Neuron (in vitro differentiated cells): ENCODE results near the gene RHBDL3.

Experiments used
- H2AFZ ChIP-seq: one replicate; pipeline ENCODE4 v1.6.1; 2013; ENCODE audit warnings: low read depth, mild to moderate bottlenecking, inconsistent platforms, low read length, moderate library complexity
- H3K27me3 ChIP-seq: one replicate; pipeline ENCODE4 v1.6.1; 2013; ENCODE audit warnings: low read length; ENCODE audit not compliant: insufficient read depth
- H3K36me3 ChIP-seq: one replicate; pipeline ENCODE4 v1.6.1; 2013; ENCODE audit warnings: low read length; ENCODE audit not compliant: insufficient read depth
- H3K4me1 ChIP-seq: one replicate; pipeline ENCODE4 v1.6.1; 2013; ENCODE audit warnings: low read length; ENCODE audit not compliant: insufficient read depth
- H3K4me3 ChIP-seq: 2 replicates; pipeline ENCODE4 v1.5.1; 2013; ENCODE audit warnings: mild to moderate bottlenecking, low read length, moderate library complexity
- H3K9me3 ChIP-seq: one replicate; pipeline ENCODE4 v1.6.1; 2013; ENCODE audit warnings: low read length

RHBDL3 gene, protein sequence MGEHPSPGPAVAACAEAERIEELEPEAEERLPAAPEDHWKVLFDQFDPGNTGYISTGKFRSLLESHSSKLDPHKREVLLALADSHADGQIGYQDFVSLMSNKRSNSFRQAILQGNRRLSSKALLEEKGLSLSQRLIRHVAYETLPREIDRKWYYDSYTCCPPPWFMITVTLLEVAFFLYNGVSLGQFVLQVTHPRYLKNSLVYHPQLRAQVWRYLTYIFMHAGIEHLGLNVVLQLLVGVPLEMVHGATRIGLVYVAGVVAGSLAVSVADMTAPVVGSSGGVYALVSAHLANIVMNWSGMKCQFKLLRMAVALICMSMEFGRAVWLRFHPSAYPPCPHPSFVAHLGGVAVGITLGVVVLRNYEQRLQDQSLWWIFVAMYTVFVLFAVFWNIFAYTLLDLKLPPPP

DNA sequence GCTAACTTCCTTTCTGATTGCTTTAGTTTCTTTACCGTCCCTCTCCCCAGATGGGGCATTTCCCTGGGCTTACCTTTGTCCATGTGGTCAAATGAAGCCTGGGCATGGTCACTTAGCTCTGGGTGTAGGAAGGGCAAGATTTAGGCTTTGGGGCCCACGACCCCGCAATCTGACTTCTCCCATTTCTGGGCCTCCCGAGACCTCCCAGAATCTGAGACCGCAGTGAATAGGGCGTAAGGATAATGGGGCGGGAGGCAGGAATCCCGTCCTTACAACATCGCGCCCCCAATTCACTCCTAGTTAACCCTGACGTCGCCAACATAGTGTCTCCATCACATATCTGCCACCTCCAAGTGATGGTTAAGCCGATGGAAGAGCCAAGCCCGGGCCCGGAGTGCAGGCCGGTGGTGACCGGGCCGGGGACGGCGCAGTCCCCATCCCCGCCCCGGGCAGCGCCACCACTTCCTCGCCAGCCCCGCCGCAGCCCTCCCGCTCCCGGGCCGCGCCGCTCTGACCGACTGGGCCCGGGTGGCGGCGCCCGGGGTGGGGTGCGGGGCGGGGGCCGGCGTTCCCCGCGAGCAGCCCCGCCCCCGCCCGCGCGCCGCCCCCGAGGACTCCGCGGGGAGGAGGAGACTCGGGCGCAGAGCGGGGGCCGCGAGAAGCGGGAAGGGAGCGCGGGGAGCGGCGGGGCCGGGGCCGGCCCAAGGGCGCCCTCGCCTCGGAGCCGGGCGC is at the start of gene RHBDL3:
TSS of gene RHBDL3 (plus strand) at position 641 of the 732 bp plus-strand sequence. CDS start 358 bp downstream, outside the sequence.
- Histone ChIP-seq H2AFZ (peak within 1 kb of the TSS; percentile 74), H3K27me3 (no peaks in the 10 kb centered on the region)

DNA sequence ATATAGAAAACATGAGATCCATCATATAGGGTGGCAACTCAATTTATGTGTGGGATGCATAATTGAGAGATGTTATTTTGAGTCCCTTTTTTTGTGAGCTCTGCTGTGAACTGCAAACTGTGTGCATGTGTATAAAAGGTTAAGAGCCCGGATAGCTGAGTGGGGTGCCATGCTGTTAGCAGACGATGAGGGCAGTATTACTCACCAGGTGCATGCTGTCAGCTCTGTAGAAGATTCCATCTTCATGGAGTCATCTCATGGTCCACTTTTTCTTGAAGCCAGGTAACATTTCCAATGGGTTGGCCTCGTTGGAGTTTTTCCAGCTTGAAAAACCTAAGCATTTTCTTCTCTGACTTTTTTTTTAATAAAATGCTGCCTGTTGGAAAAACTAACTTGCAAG is 43.0 kb upstream of the RHBDL3 start:
- H2AFZ ChIP-seq = no peak overlapping the region
- H3K4me3 ChIP-seq = no peak overlapping the region
- no peaks in the 10 kb centered on the region for H3K9me3 ChIP-seq
- peaks cover 4% of the 10 kb centered on the region for H3K36me3 ChIP-seq
- H3K27me3 ChIP-seq = no peaks in the 10 kb centered on the region
- no peaks in the 10 kb centered on the region for H3K4me1 ChIP-seq

More for the DNA sequence above, at the start of gene RHBDL3:
- no peaks in the 10 kb centered on the region for H3K9me3 ChIP-seq
- H3K4me3 ChIP-seq = peak within 1 kb of the TSS; percentile 74
- peaks cover 3% of the 10 kb centered on the region for H3K36me3 ChIP-seq
- peaks cover 44% of the 10 kb centered on the region for H3K4me1 ChIP-seq

DNA sequence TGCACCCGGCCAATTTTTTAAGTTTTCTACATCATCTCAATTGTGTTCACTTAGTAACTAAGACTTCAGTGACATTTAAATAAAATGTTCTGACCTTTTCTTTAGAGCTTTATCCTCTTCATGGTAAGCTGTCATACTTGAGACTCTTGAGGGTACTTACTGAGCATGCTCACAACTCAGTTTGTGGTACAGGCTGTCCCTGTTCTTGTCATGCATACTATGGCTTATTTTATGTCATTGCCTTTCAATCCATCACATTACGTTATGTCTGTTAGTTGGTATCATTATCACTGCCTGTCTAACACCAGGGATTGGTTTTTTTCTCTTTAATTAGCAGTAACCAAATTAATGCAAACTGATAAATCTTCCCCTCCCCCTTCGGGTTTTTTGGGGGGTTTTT is 41.9 kb upstream of the RHBDL3 start:
- Histone ChIP-seq H3K4me1 (peaks cover 4% of the 10 kb centered on the region), H3K36me3 (peaks cover 4% of the 10 kb centered on the region), H3K27me3 (no peaks in the 10 kb centered on the region), H3K9me3 (no peaks in the 10 kb centered on the region), H2AFZ (no peak overlapping the region), H3K4me3 (no peak overlapping the region)

DNA sequence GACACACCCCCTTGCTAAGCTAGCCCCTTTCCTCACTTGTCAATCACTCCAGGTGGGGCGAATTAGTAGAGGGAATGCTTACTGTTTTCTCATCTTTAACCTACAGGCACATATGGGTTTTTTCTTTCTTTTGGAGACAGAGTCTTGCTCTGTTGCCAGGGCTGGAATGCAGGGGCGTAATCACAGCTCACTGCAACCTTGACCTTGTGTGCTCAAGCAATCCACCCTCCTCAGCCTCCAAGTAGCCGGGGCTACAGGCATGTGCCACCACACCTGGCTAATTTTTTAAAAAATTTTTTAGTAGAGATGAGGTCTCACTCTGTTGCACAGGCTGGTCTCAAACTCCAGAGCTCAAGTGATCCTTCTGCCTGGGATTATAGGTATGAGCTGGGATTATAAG is 38.7 kb upstream of the RHBDL3 start:
- H3K36me3 ChIP-seq = peaks cover 2% of the 10 kb centered on the region
- no peaks in the 10 kb centered on the region for H3K9me3 ChIP-seq
- no peaks in the 10 kb centered on the region for H3K27me3 ChIP-seq
- no peak overlapping the region for H2AFZ ChIP-seq
- no peak overlapping the region for H3K4me3 ChIP-seq
- H3K4me1 ChIP-seq = peaks cover 4% of the 10 kb centered on the region

DNA sequence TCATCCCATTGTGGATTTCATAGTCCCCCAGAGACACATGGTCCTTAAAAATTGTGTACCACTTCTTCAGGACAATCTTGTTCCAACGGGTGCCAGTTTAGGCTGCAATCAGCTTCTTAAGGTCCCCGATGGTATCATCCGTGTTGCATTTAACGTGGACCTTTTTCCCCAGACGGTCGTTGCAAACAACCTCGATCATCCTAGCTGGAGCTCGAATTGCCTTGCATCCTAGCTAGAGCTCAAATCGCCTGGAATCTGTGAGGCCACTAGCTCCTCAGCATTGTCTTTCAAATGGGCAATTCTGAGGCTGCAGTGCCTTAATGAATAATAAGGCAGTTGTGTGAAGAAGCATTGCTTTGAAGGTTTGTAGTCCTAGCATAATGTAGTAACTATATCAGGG is 37.7 kb upstream of the RHBDL3 start:
- no peaks in the 10 kb centered on the region for H3K27me3 ChIP-seq
- no peak overlapping the region for H3K4me3 ChIP-seq
- no peaks in the 10 kb centered on the region for H3K9me3 ChIP-seq
- H2AFZ ChIP-seq = no peak overlapping the region
- peaks cover 2% of the 10 kb centered on the region for H3K36me3 ChIP-seq
- peaks cover 4% of the 10 kb centered on the region for H3K4me1 ChIP-seq

DNA sequence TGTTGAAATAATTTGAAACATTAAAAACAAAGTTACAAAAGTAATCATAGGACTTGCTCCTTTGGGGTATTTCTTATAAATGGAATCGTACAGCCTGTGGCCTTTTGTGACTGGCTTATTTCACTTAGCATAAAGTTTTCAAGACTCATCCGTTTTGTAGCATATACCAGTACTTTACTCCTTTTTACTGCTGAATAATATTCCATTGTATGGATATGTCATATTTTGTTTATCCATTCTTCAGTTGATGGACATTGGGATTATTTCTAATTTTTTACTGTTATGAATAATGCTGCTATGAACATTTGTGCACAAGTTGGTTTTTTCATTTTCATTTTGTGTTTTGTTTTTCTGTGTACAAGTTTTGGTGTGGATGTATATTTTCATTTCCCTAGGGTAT is 30.0 kb upstream of the RHBDL3 start:
- no peak overlapping the region for H3K4me3 ChIP-seq
- no peaks in the 10 kb centered on the region for H3K36me3 ChIP-seq
- H2AFZ ChIP-seq = no peak overlapping the region
- H3K9me3 ChIP-seq = no peaks in the 10 kb centered on the region
- no peaks in the 10 kb centered on the region for H3K27me3 ChIP-seq
- no peaks in the 10 kb centered on the region for H3K4me1 ChIP-seq

DNA sequence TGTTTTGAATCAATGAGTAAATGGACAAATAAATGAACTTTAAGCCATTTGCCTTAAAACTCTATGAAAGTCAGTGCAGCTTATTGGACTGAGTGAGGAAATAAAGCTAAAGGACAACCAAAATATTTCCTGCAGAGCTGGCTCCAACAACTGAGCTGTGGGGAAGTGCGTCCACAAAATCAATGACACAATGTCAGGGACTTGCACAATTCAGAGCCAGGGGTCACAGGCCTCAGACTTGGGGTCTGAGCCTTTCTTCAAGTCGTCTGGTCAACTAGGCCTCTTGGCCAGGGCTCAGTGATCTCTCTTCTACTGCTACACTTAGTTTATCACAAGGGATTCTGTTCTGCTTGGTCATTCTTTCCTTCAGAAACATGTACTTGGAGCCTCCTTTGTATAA is 26.2 kb upstream of the RHBDL3 start:
- no peaks in the 10 kb centered on the region for H3K9me3 ChIP-seq
- no peaks in the 10 kb centered on the region for H3K27me3 ChIP-seq
- H3K4me3 ChIP-seq = no peak overlapping the region
- H3K36me3 ChIP-seq = no peaks in the 10 kb centered on the region
- peaks cover 4% of the 10 kb centered on the region for H3K4me1 ChIP-seq
- no peak overlapping the region for H2AFZ ChIP-seq

DNA sequence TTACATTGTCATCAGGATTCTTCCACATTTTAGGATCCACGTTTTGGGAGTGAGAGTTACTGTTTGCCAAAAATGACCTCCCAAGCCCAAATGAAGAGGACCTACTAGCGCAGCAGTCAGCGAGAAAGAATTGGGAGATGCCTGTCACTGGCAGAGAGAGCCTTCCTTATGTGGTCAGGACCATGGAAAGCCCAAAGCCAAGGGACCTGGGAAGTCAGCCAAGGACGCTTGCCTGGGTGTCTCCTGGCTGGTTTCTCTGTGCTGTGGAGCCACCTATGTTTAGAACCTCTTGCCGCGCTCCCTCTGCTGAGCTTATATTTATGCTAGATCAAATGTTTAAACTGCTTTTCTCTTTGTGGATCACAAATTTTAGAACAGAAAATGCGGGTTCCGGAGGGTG is 24.9 kb upstream of the RHBDL3 start:
- Histone ChIP-seq H3K4me3 (no peak overlapping the region), H3K9me3 (no peaks in the 10 kb centered on the region), H3K27me3 (no peaks in the 10 kb centered on the region), H2AFZ (no peak overlapping the region), H3K36me3 (no peaks in the 10 kb centered on the region), H3K4me1 (peaks cover 4% of the 10 kb centered on the region)

DNA sequence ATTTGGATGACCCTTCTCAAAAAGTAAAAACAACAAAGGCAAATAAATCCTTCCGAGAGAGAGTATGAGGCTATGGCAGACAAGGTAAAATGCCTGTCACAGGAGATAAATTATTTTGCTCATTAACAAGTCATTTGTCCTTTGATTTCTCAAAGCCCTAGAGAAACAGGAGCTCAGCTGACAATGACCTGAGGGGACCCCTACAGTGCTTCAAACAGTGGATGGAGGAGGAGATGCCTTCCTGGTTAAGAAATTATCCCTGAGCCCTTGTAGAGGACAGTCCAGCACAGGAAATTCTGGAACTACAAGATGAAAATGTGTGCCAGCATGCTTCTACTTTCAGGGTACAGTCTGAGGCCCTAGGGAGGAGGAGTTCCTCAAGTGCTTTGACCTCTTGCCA is 24.0 kb upstream of the RHBDL3 start:
- H3K27me3 ChIP-seq = no peaks in the 10 kb centered on the region
- peaks cover 4% of the 10 kb centered on the region for H3K4me1 ChIP-seq
- no peak overlapping the region for H2AFZ ChIP-seq
- H3K9me3 ChIP-seq = no peaks in the 10 kb centered on the region
- no peaks in the 10 kb centered on the region for H3K36me3 ChIP-seq
- H3K4me3 ChIP-seq = no peak overlapping the region

DNA sequence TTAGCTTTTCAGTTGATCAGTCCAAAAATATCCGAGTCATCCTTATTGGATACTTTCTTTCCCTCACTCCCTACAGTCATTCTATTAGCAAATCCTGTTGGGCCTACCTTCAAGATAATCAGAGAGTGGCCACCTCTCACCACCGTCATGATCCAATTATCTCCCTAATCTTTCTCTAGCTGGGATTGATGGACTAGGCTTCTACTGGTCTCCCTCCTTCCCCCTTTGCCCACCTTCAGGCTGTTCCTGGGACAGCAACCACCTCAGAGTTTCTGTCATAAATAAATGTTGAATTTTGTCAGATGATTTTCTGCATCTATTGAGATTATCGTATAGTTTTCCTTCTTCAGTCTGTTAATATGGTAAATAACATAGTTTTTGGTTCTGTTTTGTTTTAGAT is 16.2 kb upstream of the RHBDL3 start:
- Histone ChIP-seq H3K4me3 (no peak overlapping the region), H3K9me3 (no peaks in the 10 kb centered on the region), H3K27me3 (no peaks in the 10 kb centered on the region), H3K4me1 (no peaks in the 10 kb centered on the region), H2AFZ (no peak overlapping the region), H3K36me3 (no peaks in the 10 kb centered on the region)

DNA sequence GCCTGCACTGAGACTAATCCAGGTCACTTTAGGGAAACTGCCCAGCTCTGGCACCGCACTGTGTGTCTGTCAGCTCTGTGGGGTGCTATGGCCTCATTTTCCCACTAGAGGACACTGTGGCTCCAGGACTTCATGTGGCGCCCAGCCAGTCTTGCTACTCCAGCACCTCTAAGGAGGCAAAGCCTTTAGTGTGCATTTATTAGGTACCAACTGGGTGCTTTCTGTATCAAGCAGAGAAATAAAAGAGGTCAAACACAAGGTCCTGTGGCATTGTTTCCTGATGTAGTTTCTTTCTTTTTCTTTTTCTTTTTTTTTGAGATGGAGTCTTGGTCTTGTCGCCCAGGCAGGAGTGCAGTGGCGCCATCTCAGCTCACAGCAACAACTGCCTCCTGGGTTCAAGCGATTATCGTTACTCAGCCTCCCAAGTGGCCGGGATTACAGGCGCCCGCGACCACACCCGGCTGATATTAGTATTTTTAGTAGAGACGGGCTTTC is 12.5 kb upstream of the RHBDL3 start:
- Histone ChIP-seq H3K27me3 (no peaks in the 10 kb centered on the region), H3K9me3 (no peaks in the 10 kb centered on the region), H3K36me3 (no peaks in the 10 kb centered on the region), H3K4me3 (no peak overlapping the region), H2AFZ (no peak overlapping the region), H3K4me1 (peaks cover 12% of the 10 kb centered on the region)

DNA sequence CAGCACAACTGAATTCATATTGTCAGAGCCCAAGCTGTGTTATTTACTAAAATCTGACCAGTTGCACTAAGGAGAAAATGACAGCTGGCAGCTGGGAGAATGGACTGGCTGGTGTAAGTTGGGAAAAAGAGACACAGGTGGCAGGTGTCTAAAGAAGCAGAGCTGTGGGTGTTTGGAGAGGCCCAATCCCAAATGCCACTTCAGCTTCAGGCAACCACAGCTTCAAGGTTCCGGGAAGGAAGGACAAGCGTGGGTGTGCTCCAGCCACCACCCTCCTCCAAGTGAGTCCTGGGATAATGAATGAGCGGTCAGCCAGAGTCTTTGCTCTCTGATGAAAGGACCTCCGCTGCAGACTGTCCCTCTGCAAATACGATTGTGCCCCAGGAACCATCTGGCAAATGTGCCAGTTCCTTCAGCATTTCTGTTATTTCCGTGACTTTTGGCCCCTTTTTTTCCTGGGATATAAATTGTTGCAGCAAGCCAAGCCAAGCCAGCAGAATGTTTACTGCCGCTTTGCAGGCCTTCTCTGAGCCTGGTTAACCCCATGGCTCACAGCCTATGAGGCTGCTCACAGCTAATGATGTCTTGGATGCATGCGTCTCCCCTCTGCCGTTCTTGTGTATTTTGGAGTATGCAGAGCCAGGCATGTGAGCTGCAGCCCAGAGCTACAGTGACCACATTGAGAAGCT is 9.5 kb upstream of the RHBDL3 start:
- Histone ChIP-seq H3K4me1 (peaks cover 34% of the 10 kb centered on the region), H3K27me3 (no peaks in the 10 kb centered on the region), H2AFZ (no peak overlapping the region), H3K36me3 (no peaks in the 10 kb centered on the region), H3K4me3 (no peak overlapping the region), H3K9me3 (no peaks in the 10 kb centered on the region)

DNA sequence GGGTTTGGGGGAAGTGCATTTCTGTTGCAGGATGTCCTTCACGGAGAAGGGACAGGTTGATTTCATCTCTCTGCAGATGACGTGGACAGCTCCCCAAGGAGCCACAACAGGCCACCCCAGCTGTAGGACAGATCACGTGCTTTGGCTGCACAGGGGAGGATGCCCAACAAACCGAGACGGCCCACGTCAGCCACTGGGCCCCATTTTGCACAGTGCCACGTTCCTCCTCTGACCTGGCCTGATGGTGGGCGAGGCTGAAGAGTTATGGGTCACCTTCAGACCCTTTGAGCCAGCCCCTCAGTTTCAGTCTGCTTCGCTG is 9.0 kb upstream of the RHBDL3 start:
- H3K4me1 ChIP-seq = peaks cover 39% of the 10 kb centered on the region
- H3K36me3 ChIP-seq = no peaks in the 10 kb centered on the region
- no peak overlapping the region for H3K4me3 ChIP-seq
- no peaks in the 10 kb centered on the region for H3K27me3 ChIP-seq
- no peak overlapping the region for H2AFZ ChIP-seq
- no peaks in the 10 kb centered on the region for H3K9me3 ChIP-seq
